Tibial nerve (tissue), 4 donors: ENCODE measurements around the gene RPS18.

ENCODE experiments used
- CTCF ChIP-seq, 5 experiments: fragments of 200-600 bp in 3 of 5; fragments of 450-650 bp in 2 of 5; sonication (generic) in 3 of 5; IDR thresholded peaks; one replicate each; pipeline ENCODE4 v1.5.1; 2016 to 2019; ENCODE audit warnings: antibody characterized with exemption in 5 of 5, mild to moderate bottlenecking in 3 of 5, moderate library complexity in 2 of 5
- EP300 ChIP-seq, 2 donors: sonication (generic); formaldehyde crosslinking; IDR thresholded peaks; one replicate each; pipeline ENCODE4 v1.6.1; 2017; ENCODE audit warnings: antibody characterized with exemption in 2 of 2, mild to moderate bottlenecking in 1 of 2
- POLR2A ChIP-seq, 2 donors: fragments of 450-650 bp; IDR thresholded peaks; one replicate each; pipeline ENCODE4 v1.6.1; 2017; ENCODE audit warnings: antibody characterized with exemption in 2 of 2, mild to moderate bottlenecking in 2 of 2, moderate library complexity in 2 of 2

- TF ChIP-seq CTCF (IDR thresholded peaks at IDR 0.05): no peak
- TF ChIP-seq POLR2A (IDR thresholded peaks at IDR 0.05): no peak
- TF ChIP-seq EP300 (IDR thresholded peaks at IDR 0.05): no peak
Measured at GRCh38 chr6:33313105-33313708, 41.3 kb downstream of the RPS18 start.
